Measurements from ENCODE around the gene PPP2R2C.

GRCh38 chr4:6396696-6397236, 75.6 kb downstream of the PPP2R2C start:
- TF ChIP-seq CTCF (IDR thresholded peaks at IDR 0.05 in 8 of 11, conservative IDR thresholded peaks at IDR 0.05 in 3 of 11) (no peak), POLR2A (IDR thresholded peaks at IDR 0.05) (no peak)
